Measurements from ENCODE around the gene ITGB2.

Gene ITGB2

DNA sequence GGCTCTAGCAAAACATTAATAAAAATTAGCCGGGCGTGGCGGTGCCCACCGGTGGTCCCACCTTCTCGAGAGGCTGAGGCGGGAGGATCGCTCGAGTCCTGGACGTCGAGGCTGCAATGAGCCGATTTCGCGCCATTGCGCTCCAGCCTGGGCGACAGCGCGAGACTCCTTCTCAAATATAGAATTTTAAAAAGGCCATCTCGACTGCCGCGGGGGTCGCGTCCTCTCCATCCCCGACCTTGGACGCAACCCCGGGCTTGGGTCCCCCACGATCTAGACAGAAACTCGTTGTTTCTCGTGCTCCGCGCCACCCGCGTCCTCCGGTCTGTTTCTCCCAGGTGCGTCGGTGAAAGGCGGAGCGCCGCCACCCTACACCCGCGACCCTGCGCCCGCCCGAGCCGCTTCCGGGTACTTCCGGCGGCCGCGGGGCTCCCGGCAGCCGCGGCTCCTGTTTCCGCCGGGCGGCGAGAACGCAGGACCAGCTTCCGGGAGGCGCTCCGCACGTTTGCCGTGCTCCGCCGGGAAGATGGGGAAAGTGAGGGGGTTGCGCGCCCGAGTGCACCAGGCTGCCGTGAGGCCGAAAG lies 18.9 kb upstream of the ITGB2 start, which contains the start of gene SLX9:
Gene SLX9, plus strand, starts transcription at position 498 of the 584 bp plus-strand sequence. Its CDS starts 29 bp downstream, at position 527.
- no peaks in the 10 kb centered on the region for H3K9me3 Mint-ChIP-seq
- H3K36me3 Mint-ChIP-seq (ENCODE audit: low read depth): peaks cover 37% of the 10 kb centered on the region
- peaks cover 52% of the 10 kb centered on the region for H3K4me1 Mint-ChIP-seq (ENCODE audit: low read depth)
- no peaks in the 10 kb centered on the region for H3K27me3 Mint-ChIP-seq
- intact Hi-C loops (cut with micrococcal nuclease): no loop called here
- H3K27ac Mint-ChIP-seq: peak within 1 kb of the TSS; percentile 88
- peak within 1 kb of the TSS; percentile 85 for H3K4me3 Mint-ChIP-seq

DNA sequence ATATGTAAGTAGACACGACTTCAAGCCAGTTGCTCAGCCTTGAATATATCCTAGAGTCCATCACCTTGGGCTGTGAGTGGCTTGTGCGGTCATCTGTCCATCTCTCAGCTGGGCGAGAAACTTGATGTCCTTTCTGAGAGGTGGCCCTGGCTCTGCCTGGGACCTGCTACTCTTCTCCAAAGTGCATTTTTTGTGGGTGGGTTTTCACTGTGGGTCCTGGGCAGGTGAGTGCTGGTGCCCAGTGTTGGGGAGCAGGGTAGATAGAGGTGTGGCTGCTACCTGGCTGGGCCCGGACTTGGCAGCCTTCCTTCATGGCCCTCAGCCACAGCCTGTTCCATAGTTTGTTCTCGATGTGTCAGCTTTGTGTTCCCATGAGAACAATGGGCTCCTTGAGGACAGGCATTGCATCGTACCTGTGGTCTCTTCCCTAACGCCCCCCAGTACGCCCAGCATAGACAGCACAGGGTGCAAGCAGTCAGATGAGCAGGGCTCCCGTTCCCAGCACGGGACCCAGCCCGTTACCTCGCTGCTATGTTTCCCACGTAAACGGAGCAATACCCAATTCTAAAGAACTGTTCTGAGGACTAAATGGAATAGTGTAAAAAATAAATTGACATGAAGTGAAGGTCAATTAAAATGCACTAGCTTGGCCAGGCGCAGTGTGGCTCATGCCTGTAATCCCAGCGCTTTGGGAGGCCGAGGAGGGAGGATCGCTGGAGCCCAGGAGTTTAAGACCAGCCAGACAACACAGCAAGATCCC lies 18.3 kb upstream of the ITGB2 start:
- peaks cover 37% of the 10 kb centered on the region for H3K36me3 Mint-ChIP-seq (ENCODE audit: low read depth)
- H3K4me1 Mint-ChIP-seq (ENCODE audit: low read depth): peaks cover 59% of the 10 kb centered on the region
- intact Hi-C loops (cut with micrococcal nuclease): no loop called here
- peak overlapping the region; percentile 85 for H3K4me3 Mint-ChIP-seq
- H3K27me3 Mint-ChIP-seq: no peaks in the 10 kb centered on the region
- no peaks in the 10 kb centered on the region for H3K9me3 Mint-ChIP-seq
- H3K27ac Mint-ChIP-seq: peak overlapping the region; percentile 88

DNA sequence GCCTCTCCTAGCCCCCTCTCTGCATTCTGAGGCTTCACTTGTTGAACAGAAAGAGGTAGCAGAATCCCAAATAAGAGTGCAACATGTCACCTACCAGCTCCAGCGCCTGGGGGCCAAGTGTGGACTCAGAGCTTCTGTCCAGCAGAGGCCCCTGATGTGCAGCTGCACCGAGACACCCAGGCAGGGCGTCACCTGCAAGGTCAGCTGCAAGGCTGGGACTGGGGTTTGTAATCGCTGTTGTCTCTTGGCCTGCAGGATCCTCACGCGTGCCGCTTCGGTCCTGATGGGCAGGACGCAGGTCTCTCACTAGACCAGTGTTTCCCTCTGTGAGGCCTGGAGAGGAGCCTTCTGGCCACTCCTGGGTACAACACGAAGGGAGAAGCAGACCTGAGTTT lies 14.8 kb upstream of the ITGB2 start:
- no peaks in the 10 kb centered on the region for H3K9me3 Mint-ChIP-seq
- no peaks in the 10 kb centered on the region for H3K27me3 Mint-ChIP-seq
- no peak overlapping the region for H3K4me3 Mint-ChIP-seq
- no peak overlapping the region for H3K27ac Mint-ChIP-seq
- H3K36me3 Mint-ChIP-seq (ENCODE audit: low read depth): peaks cover 21% of the 10 kb centered on the region
- intact Hi-C loops (cut with micrococcal nuclease): no loop called here
- peaks cover 52% of the 10 kb centered on the region for H3K4me1 Mint-ChIP-seq (ENCODE audit: low read depth)

DNA sequence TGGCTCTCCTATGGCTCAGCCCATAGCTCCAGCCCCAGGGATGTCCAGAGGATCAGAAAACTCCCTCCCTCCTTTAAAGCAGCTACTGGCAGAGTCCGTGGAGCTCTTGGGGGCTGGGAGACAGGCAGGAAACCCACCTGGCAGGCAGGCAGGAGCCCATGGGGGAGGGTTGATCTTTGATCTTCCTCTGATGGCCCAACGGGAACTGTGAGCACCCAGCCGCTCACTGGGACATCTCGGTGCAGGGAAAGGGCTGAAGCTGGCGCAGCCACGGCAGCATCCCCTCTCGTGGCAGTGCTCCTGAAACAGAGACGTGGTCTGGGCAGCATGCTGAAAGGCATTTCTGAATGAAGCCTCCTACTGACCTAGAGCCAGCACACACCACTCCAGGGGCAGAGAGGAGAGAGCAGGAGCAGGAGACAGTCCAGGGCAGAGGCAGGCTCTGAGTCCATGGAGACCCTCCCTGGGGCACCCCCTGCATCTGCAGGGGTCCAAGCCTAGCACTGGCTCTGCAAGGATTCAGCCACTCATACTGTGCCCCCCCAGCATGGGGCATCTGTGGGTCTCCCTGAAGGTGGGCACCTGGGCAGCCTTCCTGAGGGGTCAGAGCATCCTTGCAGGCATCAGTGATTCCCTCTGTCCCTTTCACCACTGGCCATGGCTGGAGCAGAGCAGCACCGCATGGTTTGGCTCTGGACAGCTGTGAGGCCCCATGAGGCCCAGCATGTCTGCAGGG lies 14.3 kb upstream of the ITGB2 start:
- H3K27ac Mint-ChIP-seq: no peak overlapping the region
- intact Hi-C loops (cut with micrococcal nuclease): loop anchor here (5.0 kb wide), 1 partner anchor 38 kb away; no protein-coding TSS in a partner anchor
- H3K4me1 Mint-ChIP-seq (ENCODE audit: low read depth): peaks cover 54% of the 10 kb centered on the region
- peaks cover 15% of the 10 kb centered on the region for H3K36me3 Mint-ChIP-seq (ENCODE audit: low read depth)
- no peaks in the 10 kb centered on the region for H3K27me3 Mint-ChIP-seq
- no peaks in the 10 kb centered on the region for H3K9me3 Mint-ChIP-seq
- no peak overlapping the region for H3K4me3 Mint-ChIP-seq

DNA sequence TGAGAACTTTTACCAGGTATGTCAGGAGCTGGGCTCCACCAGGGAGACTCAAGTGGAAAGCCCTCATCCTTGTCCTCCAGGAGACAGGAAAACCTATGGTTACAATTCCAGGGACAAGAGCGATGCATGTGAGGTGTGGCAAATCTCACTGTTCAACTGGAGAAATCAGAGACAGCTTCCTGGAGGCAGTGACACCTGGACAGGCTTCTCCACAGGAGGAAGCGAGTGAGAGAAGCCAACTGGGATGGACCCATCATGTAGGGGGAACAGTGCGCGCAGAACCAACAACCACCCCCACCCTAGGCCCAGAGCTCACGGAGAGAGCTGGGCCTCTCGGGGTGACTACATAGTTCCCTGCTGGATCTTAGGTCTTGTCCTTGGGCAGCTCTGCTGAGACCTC lies 13.6 kb upstream of the ITGB2 start:
- peaks cover 61% of the 10 kb centered on the region for H3K4me1 Mint-ChIP-seq (ENCODE audit: low read depth)
- no peaks in the 10 kb centered on the region for H3K27me3 Mint-ChIP-seq
- no peak overlapping the region for H3K4me3 Mint-ChIP-seq
- peaks cover 12% of the 10 kb centered on the region for H3K36me3 Mint-ChIP-seq (ENCODE audit: low read depth)
- no peak overlapping the region for H3K27ac Mint-ChIP-seq
- intact Hi-C loops (cut with micrococcal nuclease): loop anchor here (5.0 kb wide), 1 partner anchor 37 kb away; no protein-coding TSS in a partner anchor
- H3K9me3 Mint-ChIP-seq: no peaks in the 10 kb centered on the region

DNA sequence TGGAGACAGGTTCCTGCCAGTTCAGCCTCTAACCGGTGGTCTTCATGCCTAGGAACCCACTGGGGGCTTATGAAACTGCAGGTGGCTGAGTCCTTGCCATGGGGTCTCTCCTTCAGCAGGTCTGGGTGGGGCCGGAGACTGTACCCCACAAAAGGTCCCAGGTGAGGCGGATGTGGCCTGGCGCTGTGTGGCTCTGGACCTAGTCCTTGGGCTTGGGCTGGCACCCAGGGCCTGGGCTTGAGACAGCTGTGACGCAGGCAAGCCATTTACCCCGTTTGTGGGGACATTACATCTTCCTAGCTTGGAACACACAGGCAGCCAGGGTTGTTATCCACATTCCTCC lies 13.2 kb upstream of the ITGB2 start:
- H3K27me3 Mint-ChIP-seq: no peaks in the 10 kb centered on the region
- peak overlapping the region; percentile 69 for H3K4me3 Mint-ChIP-seq
- peaks cover 61% of the 10 kb centered on the region for H3K4me1 Mint-ChIP-seq (ENCODE audit: low read depth)
- H3K36me3 Mint-ChIP-seq (ENCODE audit: low read depth): peaks cover 16% of the 10 kb centered on the region
- intact Hi-C loops (cut with micrococcal nuclease): loop anchor here (5.0 kb wide), 1 partner anchor 37 kb away; no protein-coding TSS in a partner anchor
- no peak overlapping the region for H3K27ac Mint-ChIP-seq
- H3K9me3 Mint-ChIP-seq: no peaks in the 10 kb centered on the region

DNA sequence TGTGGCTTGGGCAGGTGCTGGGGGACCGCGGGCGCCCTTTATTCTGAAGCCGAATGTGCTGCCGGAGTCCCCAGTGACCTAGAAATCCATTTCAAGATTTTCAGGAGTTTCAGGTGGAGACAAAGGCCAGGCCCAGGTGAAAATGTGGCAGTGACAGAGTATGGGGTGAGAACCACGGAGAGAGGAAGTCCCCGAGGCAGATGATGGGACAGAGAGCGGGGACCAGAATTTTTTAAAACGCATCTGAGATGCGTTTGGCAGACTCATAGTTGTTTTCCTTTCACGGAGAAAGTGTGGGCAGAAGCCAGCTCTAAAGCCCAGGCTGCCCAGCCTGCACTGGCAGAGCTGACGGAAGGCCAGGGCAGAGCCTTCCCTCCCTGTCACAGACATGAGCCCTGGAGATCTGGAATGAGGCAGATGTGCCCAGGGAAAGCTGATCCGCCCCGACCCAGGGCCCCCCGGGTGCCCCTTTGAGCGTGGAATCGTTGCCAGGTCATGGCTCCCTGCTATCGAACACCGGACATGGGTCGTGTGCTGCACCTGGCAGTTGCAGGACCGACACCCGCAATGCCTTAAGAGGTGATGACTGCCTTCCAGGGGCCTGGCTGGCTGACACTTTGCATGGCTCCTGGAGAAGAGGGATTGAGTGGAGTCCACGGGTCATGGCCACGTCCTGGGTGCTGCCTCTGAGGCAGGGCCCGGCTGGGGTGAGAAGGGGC lies 12.7 kb upstream of the ITGB2 start:
- Mint-ChIP-seq H3K4me1 (ENCODE audit: low read depth) (peaks cover 62% of the 10 kb centered on the region), H3K4me3 (peak overlapping the region; percentile 69), H3K27me3 (no peaks in the 10 kb centered on the region)

DNA sequence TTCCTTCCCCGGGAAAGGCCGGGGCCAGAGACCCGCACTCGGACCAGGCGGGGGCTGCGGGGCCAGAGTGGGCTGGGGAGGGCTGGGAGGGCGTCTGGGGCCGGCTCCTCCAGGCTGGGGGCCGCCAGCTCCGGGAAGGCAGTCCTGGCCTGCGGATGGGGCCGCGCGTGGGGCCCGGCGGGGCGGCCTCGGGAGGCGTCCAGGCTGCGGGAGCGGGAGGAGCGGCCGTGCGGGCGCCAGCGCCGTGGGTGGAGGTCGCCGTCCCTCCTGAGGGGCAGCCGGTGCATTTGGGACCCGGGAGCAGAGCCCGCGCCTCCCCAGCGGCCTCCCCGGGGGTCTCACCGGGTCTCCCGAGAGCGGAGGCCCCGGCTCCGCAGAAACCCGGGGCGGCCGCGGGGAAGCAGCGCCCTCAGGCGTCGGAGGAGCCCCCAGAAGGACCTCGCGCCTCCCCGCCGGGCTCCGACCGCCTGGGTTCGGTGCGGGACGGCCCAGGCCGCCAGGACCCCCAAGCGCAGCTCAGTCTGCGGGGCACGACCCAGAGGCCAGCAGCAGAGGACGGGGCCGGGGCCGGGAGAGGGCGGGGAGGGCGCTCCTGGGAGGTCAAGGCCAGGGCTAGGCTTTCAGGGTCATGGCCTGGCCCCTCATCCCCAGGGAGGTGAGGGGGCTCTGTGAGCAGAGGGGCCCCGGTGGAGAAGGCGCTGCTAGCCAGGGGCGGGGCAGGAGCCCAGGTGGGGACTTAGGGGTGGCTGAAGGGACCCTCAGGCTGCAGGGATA lies 11.9 kb upstream of the ITGB2 start:
- H3K4me3 Mint-ChIP-seq: peak overlapping the region; percentile 69
- no peaks in the 10 kb centered on the region for H3K27me3 Mint-ChIP-seq
- peaks cover 20% of the 10 kb centered on the region for H3K36me3 Mint-ChIP-seq (ENCODE audit: low read depth)
- H3K27ac Mint-ChIP-seq: peak overlapping the region; percentile 86
- H3K4me1 Mint-ChIP-seq (ENCODE audit: low read depth): peaks cover 69% of the 10 kb centered on the region
- intact Hi-C loops (cut with micrococcal nuclease): loop anchor here (5.0 kb wide), 1 partner anchor 35 kb away; no protein-coding TSS in a partner anchor
- no peaks in the 10 kb centered on the region for H3K9me3 Mint-ChIP-seq

More for the DNA sequence above, 12.7 kb upstream of the ITGB2 start:
- H3K27ac Mint-ChIP-seq: peak overlapping the region; percentile 72
- peaks cover 20% of the 10 kb centered on the region for H3K36me3 Mint-ChIP-seq (ENCODE audit: low read depth)
- intact Hi-C loops (cut with micrococcal nuclease): loop anchor here (5.0 kb wide), 1 partner anchor 36 kb away; no protein-coding TSS in a partner anchor
- no peaks in the 10 kb centered on the region for H3K9me3 Mint-ChIP-seq

DNA sequence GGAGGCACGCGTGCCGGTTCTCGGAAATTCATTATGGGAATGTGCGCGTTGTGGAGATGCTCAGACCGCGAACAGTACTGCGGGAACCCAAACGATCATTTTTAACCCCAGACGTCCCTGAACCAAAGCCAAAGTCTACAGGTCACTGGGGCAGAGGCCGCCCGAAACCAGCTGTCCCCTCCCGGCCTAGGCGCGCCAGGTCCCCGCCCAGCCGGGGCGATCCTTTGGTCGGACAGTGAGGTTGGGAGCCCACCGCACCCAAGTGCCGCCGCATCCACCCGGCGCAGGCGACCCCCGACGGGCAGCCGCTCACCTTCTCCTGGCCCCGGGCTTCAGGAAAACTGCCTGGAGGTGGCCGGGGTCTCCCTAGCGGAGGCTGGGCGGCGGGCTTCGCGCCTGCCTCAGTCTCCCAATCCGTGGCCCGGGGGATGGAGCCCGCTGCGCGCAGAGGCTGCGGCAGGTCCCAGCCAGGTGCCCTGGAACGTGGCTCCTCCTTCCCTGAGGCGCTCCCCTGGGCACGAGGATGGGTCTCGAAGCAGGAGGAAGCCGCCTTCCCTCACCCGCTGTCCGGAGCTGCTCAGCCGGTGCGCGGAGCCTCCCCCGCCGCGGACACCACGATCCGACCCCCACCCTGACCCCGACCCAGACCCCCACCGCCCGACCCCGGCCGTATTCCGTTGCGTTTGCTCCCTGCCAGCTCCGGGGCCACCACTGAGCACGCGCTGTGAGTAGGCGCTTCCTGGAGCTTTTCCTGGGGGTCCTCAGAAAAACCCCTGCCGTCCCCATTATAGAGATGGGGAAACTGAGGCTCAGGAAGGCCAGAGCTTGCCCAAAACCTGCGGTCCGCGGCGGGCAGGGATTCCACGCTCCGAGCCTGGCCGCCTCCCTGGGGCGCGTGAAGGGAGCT lies 11.1 kb upstream of the ITGB2 start:
- no peaks in the 10 kb centered on the region for H3K27me3 Mint-ChIP-seq
- H3K4me1 Mint-ChIP-seq (ENCODE audit: low read depth): peaks cover 78% of the 10 kb centered on the region
- no peaks in the 10 kb centered on the region for H3K9me3 Mint-ChIP-seq
- peak overlapping the region; percentile 86 for H3K27ac Mint-ChIP-seq
- H3K36me3 Mint-ChIP-seq (ENCODE audit: low read depth): peaks cover 20% of the 10 kb centered on the region
- peak overlapping the region; percentile 69 for H3K4me3 Mint-ChIP-seq
- intact Hi-C loops (cut with micrococcal nuclease): loop anchor here (5.0 kb wide), 1 partner anchor 34 kb away; no protein-coding TSS in a partner anchor

DNA sequence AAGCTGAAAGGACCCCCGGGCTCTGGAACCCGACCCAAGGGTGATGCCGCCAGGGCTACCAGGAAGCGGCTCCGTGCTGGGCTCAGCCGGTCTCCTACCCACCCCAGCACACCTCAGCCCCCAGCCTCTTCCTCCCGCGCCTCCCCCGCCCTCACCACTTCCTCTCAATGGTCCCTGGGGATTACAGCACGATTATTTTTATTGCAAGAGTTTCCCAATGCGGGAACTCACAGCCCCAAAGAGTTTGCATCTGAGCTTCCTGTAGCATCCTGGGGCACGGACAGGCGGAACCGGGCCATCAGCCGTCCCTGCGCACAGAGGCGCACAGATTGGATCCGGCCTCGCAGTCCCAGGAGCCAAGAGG lies 10.4 kb upstream of the ITGB2 start:
- H3K27me3 Mint-ChIP-seq: no peaks in the 10 kb centered on the region
- peaks cover 20% of the 10 kb centered on the region for H3K36me3 Mint-ChIP-seq (ENCODE audit: low read depth)
- intact Hi-C loops (cut with micrococcal nuclease): loop anchor here (5.0 kb wide), 1 partner anchor 34 kb away; no protein-coding TSS in a partner anchor
- H3K4me3 Mint-ChIP-seq: peak overlapping the region; percentile 69
- no peaks in the 10 kb centered on the region for H3K9me3 Mint-ChIP-seq
- peak overlapping the region; percentile 86 for H3K27ac Mint-ChIP-seq
- peaks cover 81% of the 10 kb centered on the region for H3K4me1 Mint-ChIP-seq (ENCODE audit: low read depth)

DNA sequence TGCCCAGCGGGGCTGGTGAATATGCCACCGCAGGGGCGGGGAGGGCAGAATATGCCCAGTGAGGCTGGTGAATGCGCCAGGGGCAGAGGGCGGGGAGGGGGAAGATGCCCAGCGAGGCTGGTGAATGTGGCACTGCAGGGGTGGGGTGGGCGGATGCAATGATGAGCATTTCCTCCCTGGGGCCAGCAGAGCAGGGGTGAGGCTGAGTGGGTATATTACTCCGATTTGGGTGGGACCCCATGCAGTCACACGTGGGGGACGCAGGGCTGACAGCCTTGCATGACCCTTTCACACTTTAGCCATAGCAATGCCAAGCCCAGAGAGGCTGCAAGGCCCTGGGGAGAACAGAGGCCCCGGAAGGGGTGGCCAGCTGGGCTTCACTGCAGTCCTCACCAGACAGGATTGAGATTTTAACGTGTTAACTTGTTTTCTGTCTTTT lies 9.9 kb upstream of the ITGB2 start:
- Mint-ChIP-seq H3K27ac (peak overlapping the region; percentile 86), H3K4me1 (ENCODE audit: low read depth) (peaks cover 81% of the 10 kb centered on the region), H3K4me3 (peak overlapping the region; percentile 69), H3K27me3 (no peaks in the 10 kb centered on the region), H3K9me3 (no peaks in the 10 kb centered on the region), H3K36me3 (ENCODE audit: low read depth) (peaks cover 20% of the 10 kb centered on the region)
- intact Hi-C loops (cut with micrococcal nuclease): loop anchor here (5.0 kb wide), 1 partner anchor 33 kb away; no protein-coding TSS in a partner anchor

All from dendritic cell treated with granulocyte-macrophage colony-stimulating factor and Interleukin-4, amounts not matched to agents 40 ng/mL and 50 ng/mL, for 4 days (primary cell).